DOHH2 (cell line): ENCODE measurements around the gene KIF26B.

ENCODE experiments used
- H3F3A ChIP-seq: fragments of 200-600 bp; sonication (generic), shearing (Covaris generic); 2 replicates; pipeline ENCODE4 v1.6.0; 2016; ENCODE audit warnings: antibody characterized with exemption, mild to moderate bottlenecking; ENCODE audit not compliant: control insufficient read depth, insufficient read depth
- H3K27ac ChIP-seq: fragments of 200-600 bp; sonication (generic); 2 replicates; pipeline ENCODE4 v1.5.1; 2014; ENCODE audit warnings: low read depth, mild to moderate bottlenecking, low read length, moderate library complexity
- H3K27me3 ChIP-seq: fragments of 200-600 bp; sonication (generic); 2 replicates; pipeline ENCODE4 v1.6.1; 2014; ENCODE audit warnings: mild to moderate bottlenecking, low read length, mixed read lengths; ENCODE audit not compliant: control insufficient read depth
- H3K36me3 ChIP-seq: fragments of 200-600 bp; sonication (generic); 2 replicates; pipeline ENCODE4 v1.6.1; 2014; ENCODE audit warnings: mild to moderate bottlenecking, low read length, moderate library complexity, mixed read lengths; ENCODE audit not compliant: control insufficient read depth
- H3K4me1 ChIP-seq: fragments of 200-600 bp; sonication (generic); 2 replicates; pipeline ENCODE4 v1.6.1; 2014; ENCODE audit warnings: mild to moderate bottlenecking, low read length, mixed read lengths; ENCODE audit not compliant: control insufficient read depth
- H3K4me2 ChIP-seq: fragments of 200-600 bp; sonication (generic); 2 replicates; pipeline ENCODE4 v1.6.0; 2014; ENCODE audit warnings: mild to moderate bottlenecking, low read length, moderate library complexity
- H3K4me3 ChIP-seq: fragments of 200-600 bp; sonication (generic); 2 replicates; pipeline ENCODE4 v1.5.1; 2014; ENCODE audit warnings: mild to moderate bottlenecking, low read length, mixed read lengths
- H3K79me2 ChIP-seq: fragments of 200-600 bp; sonication (generic); 2 replicates; pipeline ENCODE4 v1.6.1; 2014; ENCODE audit warnings: mild to moderate bottlenecking, low read length, mixed read lengths; ENCODE audit not compliant: control insufficient read depth
- H3K9me2 ChIP-seq: fragments of 200-600 bp; sonication (generic); replicated peaks from 2 replicates; pipeline ENCODE4 v1.6.1; 2014; ENCODE audit warnings: mild to moderate bottlenecking, low read length, mixed read lengths; ENCODE audit not compliant: control insufficient read depth
- H3K9me3 ChIP-seq: fragments of 200-600 bp; sonication (generic); 2 replicates; pipeline ENCODE4 v1.6.1; 2014; ENCODE audit warnings: antibody characterized with exemption, low read length, mixed read lengths; ENCODE audit not compliant: control insufficient read depth, insufficient read depth
- H4K20me1 ChIP-seq: fragments of 200-600 bp; sonication (generic); 2 replicates; pipeline ENCODE4 v1.6.0; 2014; ENCODE audit warnings: low read depth, mild to moderate bottlenecking, antibody characterized with exemption, low read length, moderate library complexity; ENCODE audit not compliant: control insufficient read depth, insufficient read depth
- CTCF ChIP-seq: fragments of 200-600 bp; sonication (generic); IDR thresholded peaks from one replicate; pipeline ENCODE4 v1.5.1; 2014; ENCODE audit warnings: antibody characterized with exemption, mild to moderate bottlenecking, low read depth, low read length; ENCODE audit not compliant: poor library complexity, severe bottlenecking
- EZH2phosphoT487 ChIP-seq: fragments of 200-600 bp; sonication (generic); IDR thresholded peaks from 2 replicates; pipeline ENCODE4 v1.6.1; 2017; ENCODE audit warnings: borderline replicate concordance, mild to moderate bottlenecking, antibody characterized with exemption, low read length, moderate library complexity, mixed read lengths

KIF26B gene

GRCh38 chr1:245298781-245299180 is 144.0 kb downstream of the KIF26B start:
- no peaks in the 10 kb centered on the region for H3K9me3 ChIP-seq
- H3K36me3 ChIP-seq = no peaks in the 10 kb centered on the region
- H3K4me3 ChIP-seq = no peak overlapping the region
- TF ChIP-seq EZH2phosphoT487 (no peak), CTCF (no peak)
- H3K4me1 ChIP-seq = no peaks in the 10 kb centered on the region
- no peaks in the 10 kb centered on the region for H3F3A ChIP-seq
- no peak overlapping the region for H3K4me2 ChIP-seq
- no peaks in the 10 kb centered on the region for H3K9me2 ChIP-seq
- H3K79me2 ChIP-seq = no peaks in the 10 kb centered on the region
- H3K27ac ChIP-seq = no peak overlapping the region
- H3K27me3 ChIP-seq = peaks cover 2% of the 10 kb centered on the region; the same call in 1 of the 2 replicates
- no peaks in the 10 kb centered on the region for H4K20me1 ChIP-seq

GRCh38 chr1:245301162-245301580 is 146.4 kb downstream of the KIF26B start:
- H3K79me2 ChIP-seq = no peaks in the 10 kb centered on the region
- H3K4me3 ChIP-seq = no peak overlapping the region
- H3K36me3 ChIP-seq = no peaks in the 10 kb centered on the region
- no peaks in the 10 kb centered on the region for H3K9me2 ChIP-seq
- no peaks in the 10 kb centered on the region for H3K27me3 ChIP-seq
- no peaks in the 10 kb centered on the region for H3F3A ChIP-seq
- no peak overlapping the region for H3K27ac ChIP-seq
- no peak overlapping the region for H3K4me2 ChIP-seq
- no peaks in the 10 kb centered on the region for H3K4me1 ChIP-seq
- no peak for TF ChIP-seq EZH2phosphoT487
- no peak for TF ChIP-seq CTCF
- no peaks in the 10 kb centered on the region for H3K9me3 ChIP-seq
- no peaks in the 10 kb centered on the region for H4K20me1 ChIP-seq

- Histone ChIP-seq H4K20me1 (no peaks in the 10 kb centered on the region), H3K4me2 (no peak overlapping the region), H3K9me3 (no peaks in the 10 kb centered on the region), H3F3A (no peaks in the 10 kb centered on the region), H3K27ac (no peak overlapping the region), H3K9me2 (no peaks in the 10 kb centered on the region), H3K79me2 (no peaks in the 10 kb centered on the region), H3K36me3 (no peaks in the 10 kb centered on the region), H3K4me1 (no peaks in the 10 kb centered on the region), H3K27me3 (no peaks in the 10 kb centered on the region), H3K4me3 (no peak overlapping the region)
- TF ChIP-seq EZH2phosphoT487 = no peak
- TF ChIP-seq CTCF = no peak
Observed at GRCh38 chr1:245301921-245302320, 147.1 kb downstream of the KIF26B start.

- TF ChIP-seq EZH2phosphoT487 = no peak
- TF ChIP-seq CTCF = no peak
- no peak overlapping the region for H3K4me3 ChIP-seq
- no peaks in the 10 kb centered on the region for H3K9me2 ChIP-seq
- H3F3A ChIP-seq = no peaks in the 10 kb centered on the region
- no peaks in the 10 kb centered on the region for H4K20me1 ChIP-seq
- no peaks in the 10 kb centered on the region for H3K79me2 ChIP-seq
- H3K36me3 ChIP-seq = no peaks in the 10 kb centered on the region
- no peaks in the 10 kb centered on the region for H3K27me3 ChIP-seq
- no peak overlapping the region for H3K4me2 ChIP-seq
- H3K27ac ChIP-seq = no peak overlapping the region
- H3K9me3 ChIP-seq = no peaks in the 10 kb centered on the region
- no peaks in the 10 kb centered on the region for H3K4me1 ChIP-seq
Observed at GRCh38 chr1:245304698-245305097, 149.9 kb downstream of the KIF26B start.
